GM21381 (cell line): ENCODE measurements around the gene GPR149.
A peak's percentile ranks its signal among the peaks of the same experiment; 100 is the strongest.

Experiments
- ATAC-seq: cut with Tn5 transposase; IDR thresholded peaks from one replicate; pipeline ENCODE4 v1.9.1; 2021; ENCODE audit warnings: mild to moderate bottlenecking, moderate library complexity; ENCODE audit not compliant: unreplicated experiment

Gene GPR149

DNA sequence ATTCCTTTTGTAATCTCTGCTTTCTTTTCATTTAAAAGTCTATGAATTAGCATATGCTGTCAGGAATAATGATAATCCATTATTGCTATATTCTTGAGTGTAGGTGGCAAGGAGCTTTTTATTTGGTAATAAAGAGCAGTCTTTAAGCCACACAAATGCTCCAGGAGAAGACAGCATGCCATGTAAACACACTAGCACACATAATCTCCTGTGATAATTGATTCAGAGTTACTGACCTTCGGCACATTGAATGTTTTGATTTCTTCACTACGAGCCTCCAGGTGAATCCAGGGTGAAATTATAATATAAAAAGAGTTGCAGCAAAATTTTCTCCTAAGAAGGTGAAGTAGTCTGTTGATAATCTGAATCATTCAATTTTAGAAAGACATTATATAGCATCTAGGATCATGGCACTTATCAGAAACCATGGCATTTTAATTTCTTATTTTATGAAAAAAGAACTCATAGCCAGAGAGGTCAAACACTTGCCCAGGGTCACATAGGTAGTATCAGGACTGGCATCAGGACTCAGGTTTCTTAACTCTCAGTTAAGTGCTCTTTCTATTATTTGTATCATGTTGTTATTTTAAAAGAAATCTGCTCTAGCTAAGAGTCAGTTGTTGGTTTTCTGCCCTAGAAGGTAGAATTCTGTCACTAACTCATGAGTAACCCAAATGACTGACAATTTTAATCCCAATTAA lies 84.4 kb downstream of the GPR149 start:
- ATAC-seq = no peak

DNA sequence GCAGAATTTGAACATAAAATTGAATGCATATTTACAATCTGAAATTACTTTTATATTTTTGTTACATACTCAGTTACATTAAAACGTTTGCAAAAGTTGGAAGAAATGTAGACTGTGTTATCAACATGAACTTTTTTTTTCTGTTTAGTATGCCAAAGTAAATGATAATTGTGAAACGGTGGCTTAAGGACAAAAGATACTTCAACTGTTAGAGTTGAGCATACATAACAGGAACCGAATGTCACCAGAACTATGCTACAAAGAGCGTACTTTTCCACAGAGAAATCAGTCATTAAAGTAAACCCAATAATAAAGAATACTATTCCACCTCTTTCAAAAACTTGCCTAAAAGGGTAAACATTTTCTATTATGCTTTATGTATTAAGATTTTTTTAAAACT lies 91.4 kb downstream of the GPR149 start:
- ATAC-seq = no peak

DNA sequence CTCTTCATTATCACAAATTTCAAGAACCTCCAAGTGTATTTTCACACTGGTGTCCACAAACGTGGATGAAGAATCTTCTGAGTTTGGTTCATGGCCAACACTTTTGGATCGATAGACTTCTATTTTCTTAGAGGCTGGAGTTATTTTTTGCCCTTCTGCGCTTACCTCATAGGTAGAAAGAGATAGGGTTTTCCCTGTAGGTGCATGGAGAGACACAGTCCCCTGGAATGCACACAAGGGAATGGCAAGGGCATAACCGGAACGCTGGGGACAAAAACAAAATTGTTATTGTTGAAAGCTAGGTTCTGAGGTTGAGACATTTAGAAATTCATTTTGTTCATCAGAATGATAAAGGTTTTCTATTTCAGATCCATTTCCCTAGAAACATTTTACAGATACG lies 92.0 kb downstream of the GPR149 start:
- ATAC-seq = no peak

DNA sequence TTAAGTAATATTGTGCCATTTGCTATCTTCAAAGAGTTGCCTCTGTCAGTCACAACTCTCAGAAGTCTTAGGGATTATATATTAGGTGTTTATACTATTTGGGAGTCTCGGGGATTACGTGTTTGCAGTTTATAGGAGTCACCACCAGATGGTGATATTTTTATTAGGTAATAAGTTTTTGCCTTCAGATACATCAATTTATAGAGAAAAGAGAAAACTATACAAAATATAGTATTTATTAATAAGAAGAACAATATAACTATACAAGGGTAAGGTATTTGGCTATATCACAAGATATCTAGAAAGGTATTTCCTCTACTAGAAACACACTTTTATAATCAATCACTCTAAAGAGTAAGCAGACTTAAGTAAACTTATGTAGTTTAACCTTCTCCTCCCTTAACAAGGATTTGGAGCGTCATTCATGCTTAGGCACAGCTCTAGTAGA lies 95.0 kb downstream of the GPR149 start:
- no peak for ATAC-seq

DNA sequence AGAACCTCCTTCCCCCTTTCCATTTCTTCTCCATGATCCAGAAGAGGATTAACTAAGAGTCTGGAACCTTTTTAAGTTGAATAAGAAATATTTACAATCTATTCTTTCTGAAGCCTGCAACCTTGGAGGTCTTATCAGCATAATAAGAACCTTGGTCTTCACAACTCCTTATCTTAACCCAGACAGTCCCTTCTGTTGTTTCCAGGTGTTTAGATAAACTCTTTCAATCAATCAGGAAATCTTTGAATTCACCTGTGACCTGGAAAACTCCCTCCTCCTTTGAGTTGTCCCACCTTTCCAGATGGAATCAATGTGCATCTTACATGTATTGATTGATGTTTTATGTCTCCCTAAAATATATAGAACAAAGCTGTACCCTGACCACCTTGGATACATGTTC lies 102.1 kb downstream of the GPR149 start:
- no peak for ATAC-seq

DNA sequence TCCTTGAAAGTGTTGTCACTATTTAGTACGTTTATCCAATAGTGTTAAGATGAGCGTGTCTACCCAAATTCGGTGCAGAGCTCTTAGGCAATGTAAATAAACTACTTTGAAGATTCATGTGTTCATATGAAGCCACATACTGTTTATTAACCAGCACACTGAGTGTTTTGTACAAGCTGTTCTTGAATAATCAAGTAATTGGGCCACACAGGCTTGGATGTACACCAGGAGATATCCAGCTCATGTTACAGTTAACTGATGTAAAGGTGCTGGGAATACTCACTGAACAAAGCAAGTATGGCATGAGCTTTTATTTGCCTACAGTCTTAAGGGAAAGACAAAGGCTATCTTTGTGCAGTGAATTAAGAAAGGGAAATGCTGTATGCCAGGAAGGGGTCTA lies 105.1 kb downstream of the GPR149 start:
- ATAC-seq = no peak

DNA sequence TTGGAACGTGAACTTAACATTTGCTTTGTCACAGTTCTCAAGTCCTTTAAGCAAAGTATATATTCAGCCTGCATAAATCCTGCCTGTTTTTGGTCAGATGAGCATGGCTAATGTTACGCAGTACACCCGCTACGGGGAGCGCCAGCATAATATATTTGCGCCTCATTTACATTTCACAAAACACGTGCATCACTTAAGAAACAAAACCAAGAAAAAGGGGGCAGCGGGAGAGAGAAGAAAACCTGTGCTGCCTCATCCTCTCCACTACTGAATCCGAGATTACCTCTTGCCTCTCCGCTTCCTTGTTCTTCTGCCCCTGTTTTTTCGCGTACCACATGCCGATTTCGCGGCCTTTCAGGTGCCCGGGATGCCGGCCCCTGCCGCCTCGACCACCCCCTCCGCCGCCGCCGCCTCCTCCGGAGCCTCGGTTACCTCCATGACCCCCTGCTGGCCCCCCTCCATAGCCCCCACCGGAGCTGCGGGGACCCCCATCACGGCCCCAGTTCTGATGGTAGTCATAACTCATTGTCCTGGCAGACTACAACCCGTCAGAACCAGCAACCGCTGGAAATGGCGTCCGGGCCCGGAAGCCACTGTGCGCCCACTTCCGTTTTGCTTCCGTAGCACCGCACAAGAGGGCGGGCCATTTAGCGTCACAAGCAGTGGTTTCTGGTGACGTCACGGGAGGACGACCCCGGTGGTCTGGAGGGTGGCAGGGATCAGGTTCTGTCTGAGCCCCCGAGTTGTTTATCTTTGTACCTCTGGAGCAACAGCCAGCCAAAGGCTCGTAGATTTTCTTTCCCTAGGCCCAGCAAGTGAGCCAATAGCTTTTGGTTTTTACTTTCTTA lies 105.9 kb downstream of the GPR149 start, which contains the start of gene DHX36:
DHX36 (minus strand) TSS at position 597 of the 848 bp plus-strand sequence; CDS start at position 526, 71 bp downstream.
- peak; percentile 96 for ATAC-seq

DNA sequence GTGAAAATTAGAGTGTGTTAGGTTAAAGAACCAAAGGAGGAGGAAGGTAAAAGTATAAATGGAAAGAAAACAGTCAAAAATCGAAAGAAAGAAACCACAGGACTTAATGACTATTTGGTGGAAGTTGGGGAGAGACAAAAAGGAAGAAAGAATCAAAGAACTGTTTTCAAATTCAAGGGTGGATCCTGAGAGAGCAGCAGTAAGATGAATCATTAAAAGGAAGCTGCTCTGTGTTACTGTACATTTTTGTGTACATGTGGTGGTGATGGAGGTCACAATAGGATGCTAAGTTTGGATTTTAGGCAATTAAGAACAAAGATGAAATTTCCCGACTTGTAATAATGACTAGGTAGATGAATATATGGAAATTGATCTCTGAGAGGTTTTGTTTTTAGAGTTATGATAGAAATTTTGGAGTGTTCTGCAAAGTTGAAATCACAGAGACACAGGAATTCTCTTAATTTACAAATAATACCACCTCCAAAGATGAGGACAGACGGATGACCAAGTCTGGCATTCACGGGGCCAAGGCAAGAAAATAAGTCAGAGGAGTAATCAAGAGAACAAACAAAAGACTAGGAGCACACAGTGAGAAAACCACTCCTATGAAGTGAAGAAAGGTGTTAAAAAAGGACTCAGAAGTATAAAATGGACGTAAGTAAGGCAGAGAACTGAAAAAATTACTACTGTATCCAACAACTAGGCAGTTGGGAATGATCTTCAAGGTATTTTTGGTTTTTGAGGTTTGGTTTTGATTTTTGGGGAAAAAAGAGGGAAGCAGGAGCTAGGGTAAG lies 112.8 kb downstream of the GPR149 start:
- no peak for ATAC-seq

DNA sequence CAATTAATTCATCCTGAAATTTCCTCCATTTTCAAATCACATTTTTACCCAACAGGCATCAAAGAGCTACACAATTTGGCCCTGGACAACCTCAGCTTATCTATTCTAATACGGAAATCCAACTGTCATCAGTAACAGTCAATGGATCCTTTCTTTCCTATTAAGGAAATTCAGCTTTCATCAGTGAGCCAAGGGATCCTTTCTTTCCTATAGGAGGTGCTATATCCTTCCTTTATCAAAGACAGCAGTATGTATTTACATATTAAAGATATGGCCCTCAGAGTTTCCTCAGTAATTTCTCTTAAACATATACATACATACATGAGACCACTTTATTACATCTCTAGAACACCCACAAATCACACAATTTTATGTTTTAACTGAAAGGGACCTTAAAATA lies 115.8 kb downstream of the GPR149 start:
- ATAC-seq = no peak

DNA sequence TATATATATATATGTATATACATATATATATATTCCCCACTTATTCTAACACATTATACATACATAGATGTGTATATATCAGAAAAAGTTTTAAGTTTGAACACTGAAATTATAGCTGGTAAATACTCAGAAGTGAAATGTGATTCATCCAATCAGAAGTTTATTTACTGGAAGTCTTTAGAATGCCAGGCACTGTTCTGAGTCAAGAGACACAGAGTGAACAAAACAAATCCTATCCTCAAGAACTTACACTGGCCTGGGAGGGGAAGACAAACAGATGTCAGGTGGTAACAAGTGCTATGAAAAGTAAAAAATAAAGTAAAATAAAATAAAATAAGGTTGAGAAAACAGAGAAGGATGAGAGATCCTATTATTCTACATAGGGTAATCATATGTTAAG lies 119.2 kb downstream of the GPR149 start:
- no peak for ATAC-seq

DNA sequence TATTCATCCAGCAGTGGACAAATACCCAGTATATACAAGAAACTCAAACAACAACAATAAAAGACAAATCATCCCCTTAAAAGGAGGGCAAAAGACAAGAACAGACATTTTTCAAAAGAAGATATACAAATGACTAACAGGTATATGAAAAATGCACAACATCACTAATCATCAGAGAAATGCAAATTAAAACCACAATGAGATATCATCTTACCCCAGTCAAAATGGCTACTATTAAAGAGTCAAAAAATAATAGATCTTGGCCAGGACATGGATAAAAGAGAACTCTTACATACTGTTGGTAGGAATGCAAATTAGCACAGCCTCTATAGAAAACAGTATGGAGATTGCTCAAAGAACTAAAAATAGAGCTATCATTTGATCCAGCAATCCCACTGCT lies 122.6 kb downstream of the GPR149 start:
- ATAC-seq = no peak

DNA sequence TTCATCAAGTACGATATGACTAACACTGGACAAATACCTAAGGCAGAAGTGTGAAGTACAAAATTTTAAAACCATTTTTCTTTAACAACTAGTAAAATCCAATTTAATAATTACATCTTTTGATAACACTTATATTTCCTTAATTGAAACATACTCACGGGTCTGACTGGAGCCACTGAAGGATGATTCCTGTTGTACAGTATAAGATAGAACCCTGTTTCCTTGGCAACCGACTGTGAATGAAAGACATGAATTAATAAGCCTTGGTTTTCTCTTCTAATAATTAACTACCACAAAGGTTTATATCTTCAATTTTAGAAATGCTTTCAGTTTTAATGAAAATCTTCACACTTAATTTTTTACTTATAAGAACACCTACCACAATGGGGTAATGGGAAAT lies 125.1 kb downstream of the GPR149 start:
- peak; percentile 58 for ATAC-seq

DNA sequence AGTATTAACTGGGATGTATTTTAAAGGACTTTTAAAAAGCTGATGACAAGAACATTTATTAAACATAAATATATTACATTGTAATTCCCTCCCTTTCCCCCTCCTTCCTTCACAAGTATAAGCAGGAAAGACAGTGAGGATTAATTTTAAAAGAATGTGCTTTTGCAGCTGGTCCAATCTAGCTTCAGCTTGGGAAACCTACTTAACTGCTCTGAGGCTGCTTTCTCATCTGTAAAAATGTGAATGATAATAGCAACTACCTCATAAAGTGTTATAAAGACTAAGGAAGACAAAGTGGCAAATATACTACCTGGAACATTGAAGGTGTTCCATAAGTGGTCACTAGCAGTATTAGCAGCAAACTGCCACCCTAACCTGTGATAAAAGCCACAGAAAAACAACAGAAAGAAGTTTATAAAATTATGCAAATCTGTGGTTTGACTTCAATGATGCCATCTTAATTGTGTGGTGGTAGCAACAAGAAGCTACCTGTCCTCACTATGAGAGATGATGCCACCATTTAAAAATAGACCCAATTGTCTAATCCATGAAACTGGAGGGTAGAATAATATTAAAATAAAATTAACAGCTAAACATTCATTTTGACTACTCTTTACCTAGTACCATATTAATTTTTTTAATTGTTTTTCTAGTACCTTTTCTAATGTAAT lies 125.7 kb downstream of the GPR149 start:
- no peak for ATAC-seq

DNA sequence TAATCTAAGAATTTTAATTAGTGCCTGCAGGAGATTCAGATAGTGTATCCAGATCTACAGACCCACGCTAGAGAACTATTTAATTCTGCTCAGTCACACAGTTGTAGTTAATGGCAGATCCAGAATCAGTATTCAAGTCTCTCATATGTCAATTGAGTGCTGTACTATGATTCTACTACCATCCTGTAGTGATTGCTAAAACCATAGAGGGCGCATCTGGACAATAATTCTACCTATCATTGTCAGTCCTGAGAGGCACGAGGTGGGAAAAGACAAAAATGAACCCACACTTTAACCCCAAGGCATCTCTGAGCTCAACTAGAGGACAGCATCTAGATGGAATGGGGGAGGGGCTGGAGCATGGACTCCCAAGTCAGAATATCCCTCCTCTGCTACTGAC lies 128.4 kb downstream of the GPR149 start:
- ATAC-seq = no peak

DNA sequence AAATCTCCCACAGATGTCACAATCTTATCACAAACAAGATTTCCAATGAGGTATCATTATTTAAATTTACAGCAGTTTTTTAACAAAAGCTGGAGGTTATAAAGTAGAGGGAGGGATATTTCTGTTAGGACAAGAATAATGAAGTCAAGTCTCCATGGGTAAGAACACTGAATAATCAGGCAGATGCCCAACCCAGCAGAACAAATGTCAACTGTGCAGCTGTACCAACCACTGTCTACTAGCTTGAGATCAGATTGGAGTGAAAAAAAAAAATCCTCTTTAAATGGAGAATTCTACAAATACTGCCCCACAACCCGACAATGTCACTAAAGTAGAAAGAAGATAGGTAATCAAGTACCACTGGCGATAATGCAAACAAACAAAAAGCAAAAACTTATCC lies 136.0 kb downstream of the GPR149 start:
- ATAC-seq = no peak

DNA sequence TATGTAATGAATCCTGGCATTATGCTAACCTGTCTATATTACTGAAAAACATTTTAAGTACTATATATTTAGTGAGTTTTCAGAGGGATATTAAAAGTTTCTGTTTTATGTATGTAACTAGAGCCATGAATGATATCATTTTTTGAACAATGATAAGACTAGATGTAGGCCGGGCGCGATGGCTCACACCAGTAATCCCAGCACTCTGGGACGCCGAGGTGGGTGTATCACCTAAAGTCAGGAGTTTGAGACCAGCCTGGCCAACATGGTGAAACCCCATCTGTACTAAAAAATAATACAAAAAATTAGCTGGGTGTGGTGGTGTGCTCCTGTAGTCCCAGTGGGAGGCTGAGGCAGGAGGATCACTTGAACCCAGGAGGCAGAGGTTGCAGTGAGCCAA lies 139.8 kb downstream of the GPR149 start:
- ATAC-seq = no peak
